ENCODE measurements around the gene NAP1L4. TPM values are rescaled to one million over a fixed set of nuclear protein-coding genes. Genes with fewer than 3 reads are reported as not detected.
A peak's percentile ranks its signal among the peaks of the same experiment; 100 is the strongest.
"Not testable (repeated sequence)": the region's sequence is repeated elsewhere in the genome, so short reads cannot be mapped to it uniquely, and the experiment has no call there.

The NAP1L4 gene
- total RNA-seq, 1 donor from 2014 or later, result 132 TPM

- no peak for DNase-seq
Observed at GRCh38 chr11:2921742-2922493, 70.2 kb downstream of the NAP1L4 start.

- no peak for DNase-seq
Observed at GRCh38 chr11:2921261-2921660, 70.9 kb downstream of the NAP1L4 start.

GRCh38 chr11:2920343-2920742 is 71.8 kb downstream of the NAP1L4 start:
- no peak for DNase-seq

GRCh38 chr11:2919837-2920236 is 72.3 kb downstream of the NAP1L4 start:
- DNase-seq, result no peak

GRCh38 chr11:2919188-2919587 is 72.9 kb downstream of the NAP1L4 start:
- DNase-seq, result no peak

- DNase-seq, result no peak
Observed at GRCh38 chr11:2917842-2918490, 74.2 kb downstream of the NAP1L4 start.

- DNase-seq, result no peak
Observed at GRCh38 chr11:2916892-2917645, 75.1 kb downstream of the NAP1L4 start.

- no peak for DNase-seq
Observed at GRCh38 chr11:2916114-2916891, 75.8 kb downstream of the NAP1L4 start.

GRCh38 chr11:2915473-2915872 is 76.7 kb downstream of the NAP1L4 start:
- no peak for DNase-seq

- no peak for DNase-seq
Observed at GRCh38 chr11:2914455-2915195, 77.5 kb downstream of the NAP1L4 start.

GRCh38 chr11:2913776-2914175 is 78.4 kb downstream of the NAP1L4 start:
- no peak for DNase-seq

GRCh38 chr11:2913019-2913431 is 79.1 kb downstream of the NAP1L4 start:
- no peak for DNase-seq

- DNase-seq, result peak; percentile 26
Observed at GRCh38 chr11:2912498-2912897, 79.6 kb downstream of the NAP1L4 start.

- no peak for DNase-seq
Observed at GRCh38 chr11:2911785-2912391, 80.2 kb downstream of the NAP1L4 start.

GRCh38 chr11:2911088-2911784 is 80.9 kb downstream of the NAP1L4 start:
- no peak for DNase-seq

- DNase-seq, result no peak
Observed at GRCh38 chr11:2910401-2910955, 81.7 kb downstream of the NAP1L4 start.

GRCh38 chr11:2909133-2909902 is 82.8 kb downstream of the NAP1L4 start:
- DNase-seq, result no peak

- no peak for DNase-seq
Observed at GRCh38 chr11:2908130-2908529, 84.0 kb downstream of the NAP1L4 start.

GRCh38 chr11:2905299-2905698 is 86.8 kb downstream of the NAP1L4 start:
- DNase-seq, result not testable (repeated sequence)

Measured in dermis blood vessel endothelial cell (primary cell).